Ishikawa (cell line): Measurements from ENCODE around the gene HCN1.

Experiments
- CEBPB ChIP-seq: IDR thresholded peaks from 2 replicates; pipeline ENCODE4 v1.6.1; 2012
- CREB1 ChIP-seq: IDR thresholded peaks from 2 replicates; pipeline ENCODE4 v1.6.1; 2012; ENCODE audit warnings: low read depth
- EGR1 ChIP-seq: IDR thresholded peaks from 2 replicates; pipeline ENCODE4 v1.6.1; 2012
- EP300 ChIP-seq: IDR thresholded peaks from 2 replicates; pipeline ENCODE4 v1.6.1; 2012; ENCODE audit warnings: borderline replicate concordance
- FOXM1 ChIP-seq: IDR thresholded peaks from 2 replicates; pipeline ENCODE4 v1.6.1; 2012; ENCODE audit warnings: low read depth, borderline replicate concordance
- NFIC ChIP-seq: IDR thresholded peaks from 2 replicates; pipeline ENCODE4 v1.6.1; 2012
- RAD21 ChIP-seq: IDR thresholded peaks from 2 replicates; pipeline ENCODE4 v1.6.1; 2012; ENCODE audit warnings: low read depth
- TAF1 ChIP-seq: IDR thresholded peaks from 2 replicates; pipeline ENCODE4 v1.6.1; 2012; ENCODE audit warnings: low read depth, mild to moderate bottlenecking
- TCF12 ChIP-seq: IDR thresholded peaks from 2 replicates; pipeline ENCODE4 v1.6.1; 2012; ENCODE audit warnings: low read depth
- TEAD4 ChIP-seq: IDR thresholded peaks from 2 replicates; pipeline ENCODE4 v1.6.1; 2012
- YY1 ChIP-seq: IDR thresholded peaks from 2 replicates; pipeline ENCODE4 v1.6.1; 2012; ENCODE audit warnings: low read depth
- ZBTB7A ChIP-seq: IDR thresholded peaks from 2 replicates; pipeline ENCODE4 v1.6.1; 2012; ENCODE audit warnings: low read depth
- TF ChIP-seq, protein P1 (sequence below): IDR thresholded peaks from 2 replicates; pipeline ENCODE4 v1.6.1; 2012
- TF ChIP-seq, protein P2 (sequence below): IDR thresholded peaks from 2 replicates; pipeline ENCODE4 v1.6.1; 2012; ENCODE audit warnings: low read depth, mild to moderate bottlenecking
- TF ChIP-seq, protein P3 (sequence below): IDR thresholded peaks from 2 replicates; pipeline ENCODE4 v1.6.1; 2012

Gene HCN1

DNA sequence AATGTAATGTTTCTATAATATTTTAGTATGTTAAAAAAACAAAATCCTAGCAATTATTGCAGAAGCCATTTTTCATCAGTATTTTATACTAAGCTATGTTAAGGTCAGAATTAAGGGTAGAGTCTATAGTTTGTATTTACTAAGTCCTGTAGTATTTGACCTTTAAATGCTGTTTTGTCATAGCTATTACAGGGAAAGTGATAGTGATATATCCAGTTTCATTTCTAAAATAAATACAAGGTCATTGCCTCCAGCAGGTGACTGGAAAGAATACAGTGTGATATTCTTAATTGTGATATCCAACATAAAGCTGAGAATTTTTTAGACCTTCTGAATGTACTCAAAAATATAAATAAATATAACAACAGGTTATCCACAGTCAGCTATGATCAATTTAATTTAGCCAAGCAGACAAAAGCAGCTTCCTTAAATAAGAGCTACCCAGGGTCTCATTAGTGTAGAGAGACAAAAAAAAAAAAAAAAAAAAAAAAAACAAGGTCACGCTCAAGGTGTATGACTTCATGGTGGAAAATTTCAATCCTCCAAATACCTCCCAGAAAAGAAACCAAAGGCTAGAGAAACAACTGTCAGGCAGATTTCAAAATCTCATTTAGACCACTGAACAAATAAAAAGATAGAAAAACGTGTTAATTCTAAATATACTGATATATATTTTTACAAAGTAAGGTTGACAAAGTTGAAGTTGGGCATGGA is 278.7 kb downstream of the HCN1 start:
- no peak for TF ChIP-seq TAF1
- TF ChIP-seq NFIC, result no peak
- no peak for TF ChIP-seq EGR1
- TF ChIP-seq, protein P1, sequence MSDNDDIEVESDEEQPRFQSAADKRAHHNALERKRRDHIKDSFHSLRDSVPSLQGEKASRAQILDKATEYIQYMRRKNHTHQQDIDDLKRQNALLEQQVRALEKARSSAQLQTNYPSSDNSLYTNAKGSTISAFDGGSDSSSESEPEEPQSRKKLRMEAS, result no peak
- no peak for TF ChIP-seq CEBPB
- no peak for TF ChIP-seq RAD21
- TF ChIP-seq TCF12, result no peak
- TF ChIP-seq FOXM1, result no peak
- no peak for TF ChIP-seq EP300
- TF ChIP-seq, protein P2, sequence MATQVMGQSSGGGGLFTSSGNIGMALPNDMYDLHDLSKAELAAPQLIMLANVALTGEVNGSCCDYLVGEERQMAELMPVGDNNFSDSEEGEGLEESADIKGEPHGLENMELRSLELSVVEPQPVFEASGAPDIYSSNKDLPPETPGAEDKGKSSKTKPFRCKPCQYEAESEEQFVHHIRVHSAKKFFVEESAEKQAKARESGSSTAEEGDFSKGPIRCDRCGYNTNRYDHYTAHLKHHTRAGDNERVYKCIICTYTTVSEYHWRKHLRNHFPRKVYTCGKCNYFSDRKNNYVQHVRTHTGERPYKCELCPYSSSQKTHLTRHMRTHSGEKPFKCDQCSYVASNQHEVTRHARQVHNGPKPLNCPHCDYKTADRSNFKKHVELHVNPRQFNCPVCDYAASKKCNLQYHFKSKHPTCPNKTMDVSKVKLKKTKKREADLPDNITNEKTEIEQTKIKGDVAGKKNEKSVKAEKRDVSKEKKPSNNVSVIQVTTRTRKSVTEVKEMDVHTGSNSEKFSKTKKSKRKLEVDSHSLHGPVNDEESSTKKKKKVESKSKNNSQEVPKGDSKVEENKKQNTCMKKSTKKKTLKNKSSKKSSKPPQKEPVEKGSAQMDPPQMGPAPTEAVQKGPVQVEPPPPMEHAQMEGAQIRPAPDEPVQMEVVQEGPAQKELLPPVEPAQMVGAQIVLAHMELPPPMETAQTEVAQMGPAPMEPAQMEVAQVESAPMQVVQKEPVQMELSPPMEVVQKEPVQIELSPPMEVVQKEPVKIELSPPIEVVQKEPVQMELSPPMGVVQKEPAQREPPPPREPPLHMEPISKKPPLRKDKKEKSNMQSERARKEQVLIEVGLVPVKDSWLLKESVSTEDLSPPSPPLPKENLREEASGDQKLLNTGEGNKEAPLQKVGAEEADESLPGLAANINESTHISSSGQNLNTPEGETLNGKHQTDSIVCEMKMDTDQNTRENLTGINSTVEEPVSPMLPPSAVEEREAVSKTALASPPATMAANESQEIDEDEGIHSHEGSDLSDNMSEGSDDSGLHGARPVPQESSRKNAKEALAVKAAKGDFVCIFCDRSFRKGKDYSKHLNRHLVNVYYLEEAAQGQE, result no peak
- TF ChIP-seq, protein P3, sequence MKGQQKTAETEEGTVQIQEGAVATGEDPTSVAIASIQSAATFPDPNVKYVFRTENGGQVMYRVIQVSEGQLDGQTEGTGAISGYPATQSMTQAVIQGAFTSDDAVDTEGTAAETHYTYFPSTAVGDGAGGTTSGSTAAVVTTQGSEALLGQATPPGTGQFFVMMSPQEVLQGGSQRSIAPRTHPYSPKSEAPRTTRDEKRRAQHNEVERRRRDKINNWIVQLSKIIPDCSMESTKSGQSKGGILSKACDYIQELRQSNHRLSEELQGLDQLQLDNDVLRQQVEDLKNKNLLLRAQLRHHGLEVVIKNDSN, result no peak
- no peak for TF ChIP-seq TEAD4
- TF ChIP-seq CREB1, result no peak
- TF ChIP-seq ZBTB7A, result no peak

DNA sequence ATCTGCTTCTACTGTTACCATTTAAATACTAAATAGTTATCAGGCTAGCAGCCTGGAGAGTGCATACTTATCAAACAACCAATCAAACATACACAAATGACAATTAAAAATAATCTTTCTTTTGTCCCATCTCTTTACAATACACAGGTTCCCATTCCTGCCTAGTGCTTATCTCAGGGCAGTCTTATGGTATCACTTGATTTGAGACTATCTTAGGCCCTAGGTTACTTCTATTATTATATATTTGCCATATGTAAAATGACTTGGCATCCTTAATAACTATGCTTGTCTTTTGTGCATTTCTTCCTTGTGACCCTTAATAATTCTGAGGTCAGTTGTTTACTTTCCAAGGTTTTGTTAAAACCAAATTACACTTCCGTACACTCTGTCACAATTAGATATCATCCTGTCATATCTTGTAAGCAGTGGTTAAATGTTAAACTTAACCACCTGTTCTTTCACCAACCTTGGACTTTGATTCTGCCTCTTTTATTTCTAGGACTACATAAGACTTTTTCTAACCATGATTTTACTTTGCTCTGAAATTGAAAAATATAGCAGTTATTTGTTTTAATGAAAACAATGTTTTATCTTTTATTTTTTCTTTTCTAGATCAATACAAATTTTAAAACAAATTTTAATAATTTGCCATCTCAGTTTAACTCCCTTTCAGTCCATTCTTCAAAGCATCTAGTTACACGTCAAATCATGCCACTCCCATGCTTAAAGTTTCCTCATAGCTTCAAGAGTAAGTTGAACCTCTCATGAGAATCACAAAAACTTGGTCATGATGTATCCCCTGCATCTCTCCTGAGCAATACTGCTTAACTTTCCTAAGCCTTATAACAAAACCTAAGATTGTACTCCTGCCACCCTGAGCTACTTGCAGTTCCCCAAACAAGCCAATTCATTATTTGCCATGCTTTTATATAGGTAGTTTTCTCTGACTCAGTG is 281.3 kb downstream of the HCN1 start:
- TF ChIP-seq ZBTB7A, result no peak
- no peak for TF ChIP-seq TAF1
- TF ChIP-seq, protein P3, result no peak
- TF ChIP-seq TEAD4, result no peak
- no peak for TF ChIP-seq YY1
- TF ChIP-seq, protein P2, result no peak
- TF ChIP-seq NFIC, result no peak
- no peak for TF ChIP-seq EP300
- TF ChIP-seq EGR1, result no peak
- no peak for TF ChIP-seq FOXM1
- TF ChIP-seq RAD21, result no peak
- no peak for TF ChIP-seq CREB1
- TF ChIP-seq CEBPB, result no peak
- TF ChIP-seq, protein P1, result no peak
- TF ChIP-seq TCF12, result no peak

DNA sequence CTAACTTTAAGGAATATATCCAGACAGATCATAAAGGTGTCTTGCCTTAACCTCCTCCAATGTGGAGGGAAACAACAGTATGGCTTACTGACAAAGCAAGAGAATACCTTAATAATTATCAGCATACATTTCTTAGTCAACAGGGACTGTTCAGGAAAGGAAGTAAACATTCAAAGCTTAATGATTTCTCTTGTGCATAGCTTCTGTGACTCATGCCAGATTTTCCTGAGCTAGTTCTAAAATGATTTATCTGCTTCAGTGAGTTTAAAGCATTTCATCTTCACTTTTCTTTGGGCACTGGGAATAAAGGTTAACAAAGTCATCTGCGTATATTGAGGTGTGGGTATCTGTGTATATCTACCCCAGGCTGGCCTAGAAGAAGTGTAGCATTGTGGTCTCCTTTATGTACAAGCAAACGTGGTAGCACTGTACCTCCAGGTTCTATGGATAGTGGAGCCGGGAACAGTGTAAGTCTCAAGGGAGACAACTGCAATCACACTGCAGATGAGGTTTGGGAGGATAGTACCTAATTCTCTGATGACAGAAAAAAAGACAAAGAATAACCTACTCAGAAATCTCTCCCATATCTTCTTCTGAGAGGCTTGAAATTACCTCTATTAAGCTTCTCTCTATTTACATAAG is 284.1 kb downstream of the HCN1 start:
- TF ChIP-seq ZBTB7A, result no peak

DNA sequence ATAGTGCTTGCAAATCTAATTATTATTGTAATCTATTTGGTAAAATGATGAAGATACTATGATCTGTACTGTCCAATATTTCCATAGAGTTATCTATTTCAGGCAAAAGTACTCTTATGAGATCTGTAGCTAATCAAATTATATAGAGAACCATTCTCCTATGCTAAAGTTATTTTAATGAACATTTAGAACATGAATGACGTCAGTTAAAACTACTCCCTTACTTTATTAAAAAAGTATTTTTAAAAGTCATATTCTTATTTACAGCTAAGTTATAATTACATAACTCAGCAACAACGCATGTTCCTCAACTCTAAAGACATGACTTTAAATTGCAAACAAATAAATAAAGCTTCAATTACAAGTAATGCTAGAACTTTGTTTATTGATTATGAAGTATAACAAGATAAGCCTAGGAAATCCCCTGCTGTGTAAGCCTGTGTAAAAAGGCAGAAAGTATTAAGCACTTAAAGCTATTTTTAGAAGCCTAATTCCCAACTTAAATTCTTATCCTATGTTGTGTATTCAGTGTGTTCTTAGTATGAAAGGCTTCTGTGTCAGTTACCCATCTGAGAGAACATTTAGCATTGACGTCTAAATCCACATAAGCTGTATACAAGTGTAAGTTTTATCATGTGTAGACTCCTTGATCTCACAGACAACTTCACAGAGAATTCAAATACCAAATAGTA is 285.7 kb downstream of the HCN1 start:
- TF ChIP-seq ZBTB7A (no peak), RAD21 (no peak), FOXM1 (no peak), TAF1 (no peak), CREB1 (no peak), TEAD4 (no peak)
- TF ChIP-seq, protein P2, result no peak
- TF ChIP-seq, protein P3, result no peak
